ENCODE data around the gene EVL. TPM values are rescaled to one million over a fixed set of nuclear protein-coding genes. Genes with fewer than 3 reads are reported as not detected.

The EVL gene, protein sequence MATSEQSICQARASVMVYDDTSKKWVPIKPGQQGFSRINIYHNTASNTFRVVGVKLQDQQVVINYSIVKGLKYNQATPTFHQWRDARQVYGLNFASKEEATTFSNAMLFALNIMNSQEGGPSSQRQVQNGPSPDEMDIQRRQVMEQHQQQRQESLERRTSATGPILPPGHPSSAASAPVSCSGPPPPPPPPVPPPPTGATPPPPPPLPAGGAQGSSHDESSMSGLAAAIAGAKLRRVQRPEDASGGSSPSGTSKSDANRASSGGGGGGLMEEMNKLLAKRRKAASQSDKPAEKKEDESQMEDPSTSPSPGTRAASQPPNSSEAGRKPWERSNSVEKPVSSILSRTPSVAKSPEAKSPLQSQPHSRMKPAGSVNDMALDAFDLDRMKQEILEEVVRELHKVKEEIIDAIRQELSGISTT
- 15.2 and 16.7 TPM in 2 replicates for total RNA-seq (2014; rRNA removed; shearing (Covaris generic))

DNA sequence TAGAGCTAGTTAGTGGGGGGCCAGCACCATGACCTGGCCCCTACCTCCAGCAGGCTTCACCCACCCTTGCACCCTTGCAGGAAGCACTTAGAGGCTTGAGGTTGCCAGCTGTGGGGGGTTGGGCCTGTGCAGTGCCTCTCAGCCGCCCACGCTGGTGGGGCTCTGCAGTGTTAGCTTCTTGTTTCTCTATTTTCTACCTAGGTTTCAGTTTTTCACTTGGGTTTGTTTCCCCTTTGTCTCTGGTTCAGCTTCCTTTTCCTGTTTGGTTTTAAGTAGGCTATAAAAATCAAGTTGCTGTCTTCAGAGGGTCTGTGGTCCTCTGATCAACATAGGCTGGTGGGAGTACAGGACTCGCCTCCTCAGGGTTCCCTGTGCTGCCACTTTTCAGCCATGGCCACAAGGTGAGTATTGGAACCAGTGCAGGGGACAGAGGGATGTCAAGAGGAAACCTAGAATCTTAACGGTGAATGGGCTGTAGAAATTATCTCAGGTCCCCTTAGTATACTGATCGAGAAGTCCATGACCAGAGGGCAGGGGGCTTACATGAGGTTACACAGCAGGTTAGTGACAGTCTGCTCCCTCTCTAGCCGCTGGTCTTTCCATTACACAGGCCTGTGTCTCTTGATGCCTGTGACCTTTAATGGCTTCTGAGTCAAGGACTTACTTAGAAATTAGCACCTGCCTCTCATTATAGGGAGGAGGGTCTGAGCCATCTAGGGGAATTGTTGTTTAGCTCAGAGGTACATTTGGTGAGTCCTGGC lies at the start of gene EVL:
Gene EVL (plus strand): TSS at position 312 of the 761 bp plus-strand sequence. CDS start 79 bp downstream, at position 391.

DNA sequence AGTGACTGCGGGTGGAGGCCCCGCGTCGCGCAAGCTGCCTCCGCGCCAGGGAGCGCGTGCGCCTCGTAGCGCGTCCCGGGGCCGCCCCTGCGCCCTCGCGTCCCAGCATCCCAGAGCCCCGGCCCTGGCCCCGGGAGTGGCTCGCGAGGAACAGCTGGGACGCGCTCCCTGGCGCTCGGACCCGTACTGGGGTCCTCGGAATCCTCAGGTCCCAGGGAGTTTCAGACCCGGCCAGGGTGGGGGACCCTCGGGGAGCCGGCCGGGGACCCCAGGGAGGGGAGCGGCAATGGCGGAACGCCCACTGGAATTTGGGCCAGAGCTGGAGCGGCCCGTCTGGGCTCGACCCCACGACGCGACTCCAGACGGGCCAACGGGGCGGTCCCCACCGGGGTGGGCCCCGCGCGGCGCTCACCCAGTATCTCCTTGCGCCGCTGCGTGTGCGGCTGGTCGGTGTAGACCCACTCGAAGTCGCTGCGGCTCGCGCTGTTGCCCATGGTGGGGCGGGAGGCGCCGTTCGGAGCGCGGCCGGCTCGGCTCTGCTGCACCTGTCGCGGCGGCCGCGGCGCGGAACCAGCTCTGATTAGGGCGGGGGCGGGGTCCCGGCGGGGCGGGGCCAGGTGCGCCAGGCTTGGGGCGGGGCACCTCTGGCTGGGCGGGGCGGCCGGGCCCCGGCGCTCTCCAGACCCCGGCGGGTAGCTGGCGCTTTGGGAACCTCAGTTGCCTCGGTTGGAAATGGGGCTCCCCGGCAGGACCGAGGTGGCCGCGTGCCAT lies 94.1 kb downstream of the EVL start, which contains the start of gene DEGS2:
Gene DEGS2 (minus strand): TSS at position 552 of the 771 bp plus-strand sequence. CDS start 58 bp downstream, at position 494.

Small RNAs within 50 kb of the gene (small RNA-seq; reads per million reads assigned to genes)
- not detected for gene MIR151B
- 0.13 reads per million for gene MIR342

Other genes with a start within 250 kb of the EVL start
- not detected in 2 replicates for gene DEGS2, start 94.2 kb downstream of the EVL start, total RNA-seq (2014; rRNA removed; shearing (Covaris generic))
- 40.4 and 40.5 TPM in 2 replicates for gene YY1, start 173.7 kb downstream of the EVL start, total RNA-seq (2014; rRNA removed; shearing (Covaris generic))
- 25.2 and 32.6 TPM in 2 replicates for gene SLC25A29, start 241.0 kb downstream of the EVL start, total RNA-seq (2014; rRNA removed; shearing (Covaris generic))